ENCODE data around the gene SORBS2.
A peak's percentile ranks its signal among the peaks of the same experiment; 100 is the strongest.
"Not testable (repeated sequence)": the region's sequence is repeated elsewhere in the genome, so short reads cannot be mapped to it uniquely, and the experiment has no call there.

SORBS2 gene

DNA sequence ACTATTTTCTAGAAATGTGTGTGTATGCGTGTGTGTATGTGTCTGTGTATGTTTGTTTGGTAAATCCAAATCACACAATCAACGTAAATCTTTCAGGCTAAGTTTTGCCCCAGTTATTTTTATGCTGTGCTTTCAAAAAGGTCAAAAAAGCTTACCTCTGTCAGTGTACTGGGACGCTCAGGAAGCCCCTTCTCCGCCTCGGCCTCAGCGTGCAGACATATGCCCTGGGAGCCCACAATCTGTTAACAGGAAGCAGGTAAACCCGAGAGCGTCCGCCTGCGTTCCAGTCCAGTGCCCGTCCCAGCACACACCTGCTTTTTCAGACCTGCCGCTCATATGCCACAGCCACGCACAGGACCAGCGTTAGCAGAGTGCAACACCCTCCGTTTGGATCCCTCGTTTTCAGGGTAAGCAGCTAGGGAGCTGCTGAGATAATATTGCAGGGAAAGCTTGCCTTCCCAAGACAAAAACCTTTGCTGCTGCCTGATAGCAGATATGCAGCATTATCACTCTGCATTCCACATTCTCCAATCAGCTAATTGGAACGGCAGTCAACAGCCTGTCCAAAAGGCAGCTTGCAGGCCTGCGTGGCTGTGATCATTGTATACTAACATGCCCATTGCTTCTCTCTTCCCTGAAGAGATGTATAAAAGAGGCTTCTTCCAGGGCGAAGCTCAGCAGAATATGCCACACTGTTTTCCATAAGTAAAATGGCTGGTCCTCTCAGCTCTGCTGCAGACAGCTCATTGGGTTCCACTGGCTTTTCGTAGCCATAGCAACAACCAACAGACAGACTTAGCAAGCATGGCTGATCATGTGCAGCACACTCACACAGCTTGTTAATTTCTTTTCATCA, at the start of gene SORBS2:
TSS of gene SORBS2 (minus strand) at position 686 of the 856 bp plus-strand sequence. CDS start 121,623 bp downstream, outside the sequence.
- peak; percentile 33 for DNase-seq (ENCODE audit: low spot score)

DNA sequence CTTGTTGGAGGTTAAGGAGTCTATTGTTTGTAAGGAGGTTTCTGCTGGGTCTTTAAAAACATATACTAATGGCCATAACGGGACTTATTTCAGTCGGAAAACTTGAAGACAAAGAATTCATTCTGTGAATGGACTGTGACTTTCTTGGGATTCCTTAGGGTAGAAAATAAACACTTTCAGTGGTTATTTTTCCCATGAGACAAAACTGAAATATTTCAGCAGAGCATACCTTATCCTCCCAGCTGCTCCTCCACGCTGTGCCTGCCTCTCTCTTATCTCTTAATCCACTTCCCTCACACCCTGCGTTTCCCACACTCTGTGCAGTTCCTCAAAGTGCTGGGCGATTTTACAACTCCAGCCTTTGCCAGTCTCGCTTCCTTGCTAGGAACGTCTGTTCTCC, 47.1 kb upstream of the SORBS2 start:
- no peak for DNase-seq (ENCODE audit: low spot score)

DNA sequence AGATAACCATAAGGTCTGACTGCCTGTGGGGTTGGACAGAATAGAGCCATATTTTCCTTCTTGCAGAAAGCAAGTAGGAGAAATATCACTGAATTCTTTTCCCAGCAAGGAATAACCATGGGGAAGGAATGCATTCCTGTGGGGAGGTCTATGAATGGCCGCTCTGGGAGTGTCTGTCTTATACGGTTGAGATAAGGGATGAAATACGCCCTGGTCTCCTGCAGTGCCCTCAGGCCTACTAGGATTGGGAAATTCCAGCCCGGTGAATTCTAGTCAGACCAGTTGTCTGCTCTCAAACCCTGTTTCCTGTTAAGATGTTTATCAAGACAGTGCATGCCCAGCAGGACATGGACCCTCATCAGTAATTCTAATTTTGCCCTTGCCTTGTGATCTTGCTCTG, 45.6 kb upstream of the SORBS2 start:
- DNase-seq (ENCODE audit: low spot score): not testable (repeated sequence)

DNA sequence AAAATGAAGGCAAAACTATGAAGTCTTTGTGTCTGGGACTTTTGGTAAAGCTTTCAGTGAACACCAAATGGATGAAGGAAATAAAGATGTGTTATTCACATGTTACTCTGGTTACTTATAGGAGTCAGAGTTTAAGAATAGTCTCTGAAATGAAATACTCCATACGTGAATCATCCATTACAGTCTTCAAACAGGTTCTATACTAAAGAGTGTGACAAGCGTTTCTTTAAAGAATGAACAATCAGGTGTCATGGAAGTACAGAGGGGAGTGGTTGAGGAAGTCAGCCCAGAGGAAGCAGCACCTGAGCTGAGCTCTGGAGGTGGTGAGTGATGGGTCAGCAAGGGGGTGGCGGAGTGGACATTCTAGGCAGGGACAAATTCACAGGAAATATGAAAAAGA, 41.8 kb upstream of the SORBS2 start:
- DNase-seq (ENCODE audit: low spot score): no peak

DNA sequence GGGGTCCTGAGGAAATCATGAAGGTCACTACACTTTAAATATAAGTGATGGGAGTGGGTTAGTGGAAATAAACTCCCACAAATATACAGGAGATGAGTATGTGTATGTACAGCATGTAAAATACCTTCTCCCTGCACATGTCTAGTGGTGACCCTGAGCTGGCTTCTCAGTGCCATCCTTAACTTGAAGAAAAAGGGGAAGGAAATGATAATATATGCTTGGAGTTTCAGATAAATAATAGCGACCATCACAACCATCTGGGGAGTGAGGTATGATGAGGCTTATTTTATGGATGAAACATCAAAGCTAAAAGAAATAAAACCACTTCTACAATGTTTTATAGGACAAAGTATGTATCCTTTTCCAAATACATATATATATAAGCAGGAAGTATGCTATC, 41.0 kb upstream of the SORBS2 start:
- DNase-seq (ENCODE audit: low spot score): no peak

DNA sequence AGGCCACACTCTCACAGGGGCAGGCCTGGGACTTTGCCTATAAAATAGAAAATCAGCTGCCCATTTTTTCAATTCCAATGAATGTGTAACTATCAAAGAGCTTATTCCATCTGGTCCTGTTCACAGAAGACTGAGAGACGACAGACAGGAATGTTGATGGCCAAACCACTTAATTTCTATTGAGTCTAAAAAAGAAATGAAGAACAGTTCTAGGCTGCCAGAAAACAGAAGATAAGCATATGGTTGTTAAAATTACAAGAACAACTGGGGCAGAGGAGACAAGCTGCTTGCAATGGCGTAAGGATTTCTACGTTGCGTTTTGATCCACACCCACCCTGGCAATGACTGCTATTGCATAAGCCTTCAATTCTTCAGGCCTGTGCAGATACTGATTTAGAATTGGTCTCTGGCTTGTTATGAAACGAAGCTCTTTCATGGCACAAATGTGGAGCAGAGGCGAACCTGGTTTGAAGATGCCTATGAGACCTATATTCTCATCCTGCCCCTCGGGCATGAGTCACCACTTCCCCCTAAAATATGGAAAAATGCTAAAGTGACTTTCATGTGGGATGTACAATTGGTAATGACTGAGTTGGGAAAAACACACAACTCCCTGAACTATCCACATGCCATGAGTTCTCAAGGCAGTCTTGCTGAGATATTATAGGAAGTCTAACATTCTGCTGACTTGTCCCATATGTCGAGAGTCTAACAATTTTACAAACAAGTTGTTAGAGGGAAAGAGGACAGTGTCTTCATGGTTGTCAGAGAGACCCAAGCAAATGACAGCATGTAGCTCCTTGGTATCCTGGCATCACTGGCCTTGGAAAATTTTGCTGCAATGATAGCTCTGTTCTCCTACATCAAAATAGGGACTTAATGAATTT, 37.9 kb upstream of the SORBS2 start:
- DNase-seq (ENCODE audit: low spot score): no peak

DNA sequence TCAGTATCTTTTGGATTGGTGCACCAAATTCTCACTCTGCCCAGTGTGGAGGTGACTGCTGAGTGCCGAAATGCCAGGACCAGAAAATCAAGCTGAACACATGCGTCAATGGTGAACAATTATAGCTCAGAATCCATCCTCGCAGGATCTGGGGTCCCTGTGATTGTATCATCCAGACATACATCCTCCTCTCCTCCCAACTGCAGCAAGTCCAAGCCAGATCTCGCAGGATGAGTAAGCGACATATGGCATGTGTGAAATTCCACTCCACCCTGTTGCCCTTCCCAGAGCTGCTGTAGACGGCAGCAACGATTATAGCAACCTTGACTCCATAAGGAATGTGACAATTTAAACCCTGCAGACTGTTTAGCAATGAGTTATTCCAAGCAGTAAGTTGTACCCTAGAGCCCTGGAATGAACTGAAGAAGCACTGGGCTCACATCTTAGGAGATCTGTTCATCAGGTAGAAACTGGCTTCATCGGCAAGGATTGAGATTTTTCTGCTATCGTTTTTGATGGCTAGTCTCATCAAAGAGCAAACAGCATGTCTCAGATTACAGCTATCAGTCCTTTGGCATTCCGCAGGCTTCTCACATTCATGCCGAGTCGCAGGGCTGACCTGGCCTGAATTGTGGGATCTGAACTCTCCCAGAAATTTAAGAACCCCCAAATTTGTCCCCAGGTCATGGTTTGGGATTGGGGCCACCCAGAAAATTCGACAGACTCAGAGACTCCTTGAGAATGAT, 35.5 kb upstream of the SORBS2 start:
- DNase-seq (ENCODE audit: low spot score): no peak

DNA sequence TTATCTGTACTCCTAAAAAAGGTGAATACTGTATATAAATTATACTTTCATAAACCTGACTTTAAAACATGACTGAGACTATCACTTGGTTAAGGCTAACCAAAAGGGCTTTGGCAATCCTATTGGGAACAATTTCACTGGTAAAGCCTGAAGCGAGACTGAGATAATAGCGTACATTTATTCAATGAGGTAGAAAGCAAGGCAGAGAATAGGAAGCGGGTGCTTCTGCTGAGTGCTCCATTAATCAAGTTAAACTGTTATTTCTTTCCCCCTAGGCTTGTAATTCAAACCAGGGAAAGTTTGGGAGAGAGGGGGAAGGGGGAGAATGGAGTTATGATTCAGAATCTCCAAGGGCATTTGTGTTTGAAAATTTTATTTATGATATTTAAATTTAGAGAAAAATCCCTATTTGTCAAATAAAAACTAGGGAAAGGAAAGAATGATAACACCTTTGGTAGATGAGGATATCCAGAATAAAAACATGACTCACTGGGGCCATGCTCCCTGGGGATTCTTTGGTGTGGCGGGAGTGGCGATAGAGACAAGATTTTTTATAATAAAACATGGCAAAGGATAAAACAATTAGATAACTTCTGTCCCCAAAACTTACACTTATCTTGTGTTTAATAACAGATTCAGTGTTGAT, 34.6 kb upstream of the SORBS2 start:
- DNase-seq (ENCODE audit: low spot score): no peak

DNA sequence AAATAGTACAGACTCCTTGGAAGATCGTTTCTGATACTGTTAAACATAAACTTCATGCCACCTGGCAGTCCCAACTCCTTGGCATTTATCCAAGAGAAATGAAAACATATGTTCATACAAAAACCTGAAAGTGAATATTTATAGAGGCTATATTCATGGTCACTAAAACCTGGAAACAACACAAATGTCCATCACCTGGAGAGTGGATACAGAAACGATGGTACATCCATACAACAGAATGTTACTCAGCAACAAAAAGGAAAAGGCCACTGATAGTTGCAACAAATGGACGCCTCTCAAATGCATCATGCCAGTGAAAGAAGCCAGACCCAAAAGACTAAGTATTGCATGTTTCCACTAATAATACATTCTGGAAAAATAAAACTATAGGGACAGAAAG, 34.0 kb upstream of the SORBS2 start:
- DNase-seq (ENCODE audit: low spot score): no peak

DNA sequence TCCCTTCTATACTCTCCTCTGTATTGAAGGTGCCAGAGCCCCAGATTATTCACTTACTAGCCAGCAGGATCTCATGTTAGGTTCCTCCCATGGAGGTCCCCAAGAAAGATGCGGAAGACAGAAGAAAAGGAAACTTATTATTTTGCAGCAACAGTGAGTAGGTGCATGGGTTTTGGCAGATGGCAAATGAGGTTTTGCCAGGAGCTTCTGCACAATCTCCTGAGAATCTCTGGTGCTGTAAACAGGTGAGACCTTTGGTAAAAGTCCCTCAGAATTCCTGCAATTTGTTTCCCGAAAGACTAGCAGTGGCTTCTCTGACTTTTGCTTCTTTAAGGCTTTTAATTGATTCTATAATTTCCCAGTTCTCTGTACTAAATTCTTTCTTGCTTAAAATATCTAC, 29.5 kb upstream of the SORBS2 start:
- no peak for DNase-seq (ENCODE audit: low spot score)

DNA sequence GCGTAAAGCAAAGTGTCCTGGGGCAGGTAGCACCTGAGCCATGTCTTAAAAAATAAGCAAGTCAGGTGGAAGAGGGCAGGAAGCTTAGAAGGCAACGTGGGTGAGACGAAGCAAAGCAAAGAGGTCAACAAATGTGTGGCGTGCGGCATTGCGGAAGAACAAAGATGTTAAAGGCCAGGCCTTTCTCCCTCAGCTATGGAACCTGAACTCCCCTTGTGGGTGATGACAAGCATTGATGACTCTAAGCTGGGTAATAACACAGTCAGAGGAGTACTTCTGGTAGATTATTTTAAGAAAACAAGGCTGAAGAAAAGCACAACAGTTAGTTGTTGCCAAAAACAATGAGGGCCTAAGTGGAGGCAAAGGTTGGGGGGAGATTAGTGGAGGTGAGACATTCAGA, 29.0 kb upstream of the SORBS2 start:
- DNase-seq (ENCODE audit: low spot score): no peak

- DNase-seq (ENCODE audit: low spot score): no peak
Measured at GRCh38 chr4:185840201-185840600, 28.2 kb upstream of the SORBS2 start.

GRCh38 chr4:185839770-185840169, 27.8 kb upstream of the SORBS2 start:
- no peak for DNase-seq (ENCODE audit: low spot score)

DNA sequence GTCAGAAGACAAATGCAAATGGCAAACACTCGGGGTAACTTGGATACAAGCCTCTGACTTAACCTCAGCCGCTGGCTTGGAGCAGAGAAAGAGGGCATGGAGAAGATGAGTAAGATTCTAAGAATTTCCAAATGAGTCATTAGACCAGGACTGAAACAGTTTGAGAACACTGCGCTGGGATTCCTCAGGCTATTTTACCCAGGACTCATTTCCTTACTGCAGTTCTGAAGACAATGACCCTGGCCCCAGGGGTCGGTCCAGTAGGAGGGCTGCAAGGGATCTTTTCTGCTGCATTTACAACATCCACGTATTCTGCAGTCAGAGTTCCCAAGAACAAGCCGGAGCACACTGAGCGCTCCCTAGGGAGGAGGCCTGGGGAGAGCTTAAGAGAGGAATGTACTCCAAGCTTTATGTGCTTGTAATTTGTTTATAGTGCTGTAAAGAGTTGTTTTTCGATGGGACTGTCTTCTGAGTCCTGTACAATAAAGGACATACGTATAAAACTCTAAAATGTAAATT, 27.3 kb upstream of the SORBS2 start:
- peak; percentile 3 for DNase-seq (ENCODE audit: low spot score)

GRCh38 chr4:185838514-185839193, 26.7 kb upstream of the SORBS2 start:
- DNase-seq (ENCODE audit: low spot score): no peak

- no peak for DNase-seq (ENCODE audit: low spot score)
Measured at GRCh38 chr4:185838104-185838452, 26.1 kb upstream of the SORBS2 start.

DNA sequence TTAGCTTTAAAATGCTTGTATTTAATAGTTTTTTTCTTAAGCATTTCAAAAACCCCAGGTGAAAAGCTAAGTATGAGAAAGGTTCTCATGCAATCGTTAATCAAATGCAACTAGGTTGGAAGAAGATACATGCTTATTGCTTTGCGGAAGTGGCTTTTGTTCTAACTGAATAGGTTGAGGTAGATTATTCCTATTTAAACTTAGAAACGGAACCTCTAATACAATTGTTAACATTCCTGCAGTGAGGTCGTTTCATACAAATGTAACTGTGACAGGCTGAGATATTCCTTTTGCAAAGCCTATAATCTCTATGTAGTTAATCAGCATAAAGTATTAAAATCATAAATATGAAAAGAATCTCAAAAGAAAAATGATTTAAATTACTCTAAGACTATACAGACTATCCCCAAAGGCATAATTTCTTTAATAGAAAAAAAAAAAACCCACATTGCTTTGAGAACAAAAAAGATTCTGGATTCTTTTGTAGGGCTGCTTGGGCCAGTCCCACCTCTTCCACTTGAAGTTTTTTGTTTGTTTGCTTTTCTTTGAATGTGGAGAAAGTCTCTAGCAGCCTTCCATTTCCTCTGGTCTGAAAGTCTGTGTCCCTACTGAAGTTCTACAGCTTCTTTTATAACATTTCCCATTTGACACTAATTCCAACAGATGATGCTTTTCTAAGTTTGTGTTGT, 25.6 kb upstream of the SORBS2 start:
- DNase-seq (ENCODE audit: low spot score): no peak

DNA sequence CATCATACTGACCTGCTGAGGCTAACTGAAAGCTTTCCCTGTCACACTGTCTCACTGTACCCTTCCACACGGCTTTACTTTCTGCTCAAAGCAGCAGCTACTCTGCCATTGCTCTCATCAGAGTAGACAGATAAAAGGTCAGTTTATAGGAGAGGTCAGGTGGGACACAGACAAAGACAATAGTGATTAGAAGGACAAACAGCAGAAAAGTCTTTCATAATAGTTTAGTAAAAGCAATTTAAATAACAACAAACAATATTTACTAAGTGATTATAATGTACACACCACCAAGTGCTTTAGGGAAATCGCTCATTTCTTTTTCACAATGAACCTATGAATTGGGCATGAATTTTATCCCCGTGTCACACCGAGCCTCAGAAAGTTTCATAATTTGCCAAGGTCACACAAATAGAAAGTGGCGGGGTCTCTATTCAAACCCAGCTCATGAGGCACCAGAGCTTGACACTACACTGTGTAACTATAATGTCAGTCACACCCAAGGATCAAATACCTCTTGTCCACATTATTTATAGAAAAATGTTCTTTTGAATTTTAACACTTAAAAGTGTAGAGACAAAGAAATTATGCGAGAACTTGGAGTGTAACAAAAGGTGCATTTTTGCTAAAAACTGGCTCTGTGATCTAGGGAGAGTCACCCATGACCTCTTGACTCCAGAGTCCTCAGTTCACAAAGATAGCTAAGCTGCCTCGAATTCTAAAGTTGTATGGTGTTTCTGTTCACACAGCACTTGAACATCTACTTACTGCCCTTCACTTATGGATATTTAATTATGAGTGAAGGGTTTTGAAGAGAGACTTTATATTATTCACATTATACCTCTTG, 24.5 kb upstream of the SORBS2 start:
- DNase-seq (ENCODE audit: low spot score): no peak

DNA sequence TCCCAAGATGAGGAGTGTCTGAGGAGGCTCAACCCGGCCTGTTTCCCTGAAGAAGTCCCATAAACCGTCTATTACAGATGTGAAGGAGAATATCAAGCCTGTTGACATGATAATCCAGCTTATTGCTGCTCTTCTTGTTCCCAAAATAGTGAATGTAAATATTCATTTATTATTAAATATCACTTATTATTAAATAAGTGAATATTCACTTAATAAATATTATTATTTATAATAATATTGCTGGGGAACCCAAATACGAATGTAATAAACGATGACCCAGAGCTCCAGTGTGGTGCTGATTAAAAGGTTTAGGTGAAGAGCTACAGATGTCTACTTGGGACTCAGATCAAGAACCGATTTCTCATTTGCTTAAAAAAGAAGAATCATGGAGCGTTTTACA, 23.8 kb upstream of the SORBS2 start:
- DNase-seq (ENCODE audit: low spot score): no peak

DNA sequence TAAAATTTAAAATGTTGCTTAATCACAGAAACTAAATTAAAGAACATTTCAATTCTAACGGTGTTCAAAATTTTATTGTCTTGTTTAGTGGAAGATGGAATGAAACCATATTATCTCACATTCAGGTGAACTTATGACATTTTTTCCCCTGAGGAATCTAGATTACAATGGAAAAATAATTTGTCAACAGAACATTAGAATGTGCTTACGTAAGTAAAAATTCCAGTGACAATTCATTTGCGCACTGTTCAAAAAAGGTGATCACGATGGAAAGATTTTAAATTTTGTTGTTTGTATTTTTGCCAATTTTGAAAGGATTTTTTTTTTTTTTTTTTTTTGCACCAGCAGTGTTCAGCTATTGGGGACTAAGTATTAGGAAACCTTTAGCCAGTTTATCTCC, 23.3 kb upstream of the SORBS2 start:
- DNase-seq (ENCODE audit: low spot score): no peak
